Measurements from ENCODE around the gene TNFRSF13B.
A peak's percentile ranks its signal among the peaks of the same experiment; 100 is the strongest.

Gene TNFRSF13B

DNA sequence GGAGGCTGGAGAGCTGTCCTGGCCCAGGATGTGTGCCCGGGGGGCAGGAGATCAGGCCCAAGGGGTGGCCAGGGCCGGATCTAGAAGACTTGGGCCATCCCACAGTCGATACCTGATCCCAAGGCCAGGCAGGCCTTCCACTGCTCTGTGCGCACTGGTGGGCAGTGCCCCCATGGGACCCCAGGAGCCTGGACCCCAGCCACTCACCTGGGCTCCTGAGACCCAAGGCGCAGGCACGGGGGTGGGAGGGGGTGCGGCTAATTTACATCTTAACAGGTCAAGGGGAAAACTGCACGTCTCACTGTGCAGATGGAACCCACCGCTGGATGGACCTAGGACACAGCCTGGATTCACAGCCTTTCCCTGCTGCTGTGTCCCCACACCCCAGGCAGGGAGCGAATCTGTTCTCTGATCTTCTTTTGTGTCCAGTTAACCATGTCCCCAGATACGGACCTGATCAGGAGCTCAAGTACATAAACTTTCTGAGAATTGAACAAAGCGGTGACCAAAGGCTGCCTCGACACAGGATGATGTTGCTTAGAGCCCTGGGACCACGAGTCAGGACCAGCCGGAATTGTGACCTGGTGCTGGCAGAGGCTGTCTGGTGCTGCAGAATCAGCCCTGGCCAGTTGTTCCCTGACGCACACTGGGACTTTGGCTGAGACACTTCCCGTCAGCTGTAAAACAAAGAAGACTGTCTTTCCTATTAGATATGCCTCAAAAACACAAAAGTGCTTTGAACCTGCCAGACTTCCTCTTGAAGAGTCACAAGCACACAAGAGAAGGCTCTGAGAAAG, 60.6 kb downstream of the TNFRSF13B start:
- H3K27me3 Mint-ChIP-seq (ENCODE audit: low read depth): peaks cover 4% of the 10 kb centered on the region

DNA sequence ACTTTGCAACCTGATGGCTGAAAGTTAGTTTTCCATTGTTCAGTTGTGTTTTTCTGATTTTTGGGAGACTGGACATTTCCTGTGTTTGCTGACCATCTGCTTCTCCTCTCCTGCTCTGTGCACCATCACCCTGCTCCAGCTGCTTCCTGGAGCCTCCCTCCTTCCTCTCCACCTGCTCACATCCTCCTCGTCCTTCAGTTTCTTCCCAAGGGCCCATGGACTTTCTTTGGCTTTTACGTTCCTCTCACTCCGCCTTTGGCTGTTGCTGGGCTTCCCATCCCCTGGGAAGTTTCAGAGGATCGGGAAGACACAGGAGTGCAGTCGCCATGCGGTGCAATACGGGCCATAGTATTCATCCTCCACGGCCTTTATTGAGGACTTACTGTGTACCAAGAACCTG, 61.6 kb downstream of the TNFRSF13B start:
- TF ChIP-seq, protein P1, sequence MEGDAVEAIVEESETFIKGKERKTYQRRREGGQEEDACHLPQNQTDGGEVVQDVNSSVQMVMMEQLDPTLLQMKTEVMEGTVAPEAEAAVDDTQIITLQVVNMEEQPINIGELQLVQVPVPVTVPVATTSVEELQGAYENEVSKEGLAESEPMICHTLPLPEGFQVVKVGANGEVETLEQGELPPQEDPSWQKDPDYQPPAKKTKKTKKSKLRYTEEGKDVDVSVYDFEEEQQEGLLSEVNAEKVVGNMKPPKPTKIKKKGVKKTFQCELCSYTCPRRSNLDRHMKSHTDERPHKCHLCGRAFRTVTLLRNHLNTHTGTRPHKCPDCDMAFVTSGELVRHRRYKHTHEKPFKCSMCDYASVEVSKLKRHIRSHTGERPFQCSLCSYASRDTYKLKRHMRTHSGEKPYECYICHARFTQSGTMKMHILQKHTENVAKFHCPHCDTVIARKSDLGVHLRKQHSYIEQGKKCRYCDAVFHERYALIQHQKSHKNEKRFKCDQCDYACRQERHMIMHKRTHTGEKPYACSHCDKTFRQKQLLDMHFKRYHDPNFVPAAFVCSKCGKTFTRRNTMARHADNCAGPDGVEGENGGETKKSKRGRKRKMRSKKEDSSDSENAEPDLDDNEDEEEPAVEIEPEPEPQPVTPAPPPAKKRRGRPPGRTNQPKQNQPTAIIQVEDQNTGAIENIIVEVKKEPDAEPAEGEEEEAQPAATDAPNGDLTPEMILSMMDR (IDR thresholded peaks at IDR 0.05; ENCODE audit: unreplicated experiment in 3 of 3): no peak
- Mint-ChIP-seq H3K9me3 (no peaks in the 10 kb centered on the region), H3K4me1 (peaks cover 18% of the 10 kb centered on the region)

More for the DNA sequence above, 60.6 kb downstream of the TNFRSF13B start:
- H3K27ac Mint-ChIP-seq: peak overlapping the region; percentile 65 to 81 (median 71)
- no peaks in the 10 kb centered on the region for H3K9me3 Mint-ChIP-seq
- H3K4me1 Mint-ChIP-seq: peaks cover 18% of the 10 kb centered on the region
- H3K4me3 Mint-ChIP-seq: no peak overlapping the region
- TF ChIP-seq, protein P1 (IDR thresholded peaks at IDR 0.05; ENCODE audit: unreplicated experiment in 3 of 3): no peak
- H3K36me3 Mint-ChIP-seq (ENCODE audit: low read depth): no peaks in the 10 kb centered on the region

DNA sequence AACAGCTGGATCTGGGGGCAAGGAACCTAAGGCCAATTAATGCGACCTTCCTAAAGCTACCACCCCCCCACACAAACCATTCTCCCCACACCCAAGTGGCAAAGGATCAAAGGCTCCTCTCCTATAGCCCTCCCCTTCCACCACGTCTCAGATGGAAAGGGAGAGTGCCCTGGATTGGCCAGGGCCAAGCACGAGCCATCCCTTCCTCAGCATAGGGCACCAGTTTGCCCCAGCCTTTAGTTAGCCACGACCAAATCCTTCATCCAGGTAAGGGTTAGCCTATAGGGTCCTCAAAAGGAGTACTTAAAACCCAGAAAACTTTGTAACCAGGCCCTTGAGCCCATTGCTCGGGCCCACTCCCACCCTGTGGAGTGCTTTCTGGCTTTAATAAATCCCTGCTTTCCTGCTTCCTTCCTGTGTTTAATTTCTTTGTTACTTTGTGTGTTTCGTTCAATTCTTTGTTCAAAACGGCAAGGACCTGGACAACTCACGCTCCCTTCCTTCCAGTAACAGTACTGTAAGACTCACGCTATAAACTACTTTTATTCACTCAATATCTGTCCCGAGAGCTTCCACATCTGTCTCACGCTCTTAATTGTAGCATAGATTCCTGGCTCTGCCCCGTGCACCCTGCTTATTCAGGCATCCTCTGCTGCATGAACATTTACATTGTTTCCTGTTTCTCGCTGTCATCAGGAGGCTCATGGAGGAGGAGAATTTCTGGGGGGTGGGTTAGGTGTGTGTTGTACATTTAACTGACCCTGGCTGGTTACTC, 62.3 kb downstream of the TNFRSF13B start:
- H3K4me3 Mint-ChIP-seq: no peak overlapping the region
- H3K27ac Mint-ChIP-seq: peak overlapping the region; percentile 34 to 60 (median 42)
- H3K4me1 Mint-ChIP-seq: peaks cover 18% of the 10 kb centered on the region

More for the DNA sequence above, 61.6 kb downstream of the TNFRSF13B start:
- H3K27ac Mint-ChIP-seq: peak overlapping the region; percentile 34 to 60 (median 42)
- no peak overlapping the region for H3K4me3 Mint-ChIP-seq
- H3K36me3 Mint-ChIP-seq (ENCODE audit: low read depth): no peaks in the 10 kb centered on the region
- H3K27me3 Mint-ChIP-seq (ENCODE audit: low read depth): peaks cover 1% of the 10 kb centered on the region

DNA sequence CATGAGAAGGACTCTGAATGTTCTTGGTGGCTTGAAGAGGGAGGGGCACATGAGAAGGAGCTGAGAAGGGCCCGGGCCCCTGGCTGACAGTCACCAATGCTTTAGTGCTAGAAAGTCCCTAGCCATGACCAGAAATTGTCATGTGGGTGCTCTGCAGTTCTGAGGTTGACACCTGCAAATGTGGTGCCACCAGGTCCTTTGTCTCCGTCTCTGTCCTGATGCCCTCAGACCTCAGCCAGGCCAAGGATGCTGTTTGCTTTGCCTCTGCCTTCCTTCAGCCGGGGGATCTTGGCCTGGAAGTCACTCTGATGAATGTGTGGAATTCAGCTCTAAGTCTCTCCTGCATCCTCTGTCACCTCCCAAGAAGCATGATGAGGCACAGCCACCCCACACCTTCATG, 63.6 kb downstream of the TNFRSF13B start:
- H3K4me3 Mint-ChIP-seq: no peak overlapping the region
- H3K4me1 Mint-ChIP-seq: peaks cover 18% of the 10 kb centered on the region
- H3K36me3 Mint-ChIP-seq (ENCODE audit: low read depth): no peaks in the 10 kb centered on the region
- H3K27ac Mint-ChIP-seq: no peak overlapping the region
- peaks cover 3% of the 10 kb centered on the region for H3K27me3 Mint-ChIP-seq (ENCODE audit: low read depth)
- TF ChIP-seq, protein P1 (IDR thresholded peaks at IDR 0.05; ENCODE audit: unreplicated experiment in 3 of 3): no peak
- H3K9me3 Mint-ChIP-seq: peaks cover 5% of the 10 kb centered on the region

More for the DNA sequence above, 62.3 kb downstream of the TNFRSF13B start:
- peaks cover 3% of the 10 kb centered on the region for H3K27me3 Mint-ChIP-seq (ENCODE audit: low read depth)
- no peaks in the 10 kb centered on the region for H3K9me3 Mint-ChIP-seq
- TF ChIP-seq, protein P1 (IDR thresholded peaks at IDR 0.05; ENCODE audit: unreplicated experiment in 3 of 3): no peak
- no peaks in the 10 kb centered on the region for H3K36me3 Mint-ChIP-seq (ENCODE audit: low read depth)

DNA sequence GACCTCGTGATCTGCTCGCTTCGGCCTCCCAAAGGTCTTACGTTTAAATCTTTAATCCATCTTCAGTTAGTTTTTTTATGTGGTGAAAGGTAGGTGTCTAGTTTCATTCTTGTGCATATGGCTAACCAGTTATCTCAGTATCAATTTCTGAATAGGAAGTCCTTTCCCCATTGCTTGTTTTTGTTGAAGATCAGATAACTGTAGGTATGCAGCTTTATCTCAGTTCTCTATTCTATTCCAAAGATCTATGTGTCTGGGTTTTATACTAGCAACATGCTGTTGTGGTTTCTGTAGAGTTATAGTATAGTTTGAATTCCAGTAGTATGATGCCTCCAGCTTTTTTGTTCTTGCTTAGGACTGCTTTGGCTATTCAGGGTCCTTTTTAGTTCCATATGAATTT, 65.2 kb downstream of the TNFRSF13B start:
- Mint-ChIP-seq H3K27ac (no peak overlapping the region), H3K4me1 (peaks cover 18% of the 10 kb centered on the region), H3K9me3 (peaks cover 5% of the 10 kb centered on the region), H3K4me3 (no peak overlapping the region), H3K27me3 (ENCODE audit: low read depth) (peaks cover 5% of the 10 kb centered on the region), H3K36me3 (ENCODE audit: low read depth) (no peaks in the 10 kb centered on the region)
- TF ChIP-seq, protein P1 (IDR thresholded peaks at IDR 0.05; ENCODE audit: unreplicated experiment in 3 of 3): no peak
